ENCODE measurements around the gene ANO2.

GRCh38 chr12:5856692-5857091 is 88.4 kb downstream of the ANO2 start:
- no peak for TF ChIP-seq CTCF (IDR thresholded peaks at IDR 0.05)
- no peak for TF ChIP-seq POLR2AphosphoS5 (IDR thresholded peaks at IDR 0.05)
- no peak for TF ChIP-seq EP300 (IDR thresholded peaks at IDR 0.05)
- no peak for TF ChIP-seq POLR2A (IDR thresholded peaks at IDR 0.05; ENCODE audit: low read depth)
